Left ventricle myocardium inferior (tissue), 1 donor: Measurements from ENCODE around the gene MAEA. TPM values are rescaled to one million over a fixed set of nuclear protein-coding genes. Genes with fewer than 3 reads are reported as not detected.

Experiments
- DNase-seq: peaks from one replicate; pipeline ENCODE4 v3.0.0-alpha.2; 2020
- H3K27ac ChIP-seq: fragments of 200-600 bp; replicated peaks from 2 replicates; pipeline ENCODE4 v1.8.0; 2021
- H3K27me3 ChIP-seq: fragments of 200-600 bp; 2 replicates; pipeline ENCODE4 v1.8.0; 2021; ENCODE audit warnings: low read depth
- H3K36me3 ChIP-seq: fragments of 200-600 bp; 2 replicates; pipeline ENCODE4 v1.8.0; 2021
- H3K4me1 ChIP-seq: fragments of 200-600 bp; 2 replicates; pipeline ENCODE4 v1.8.0; 2021
- H3K4me3 ChIP-seq: fragments of 200-600 bp; 2 replicates; pipeline ENCODE4 v1.8.0; 2021; ENCODE audit warnings: mild to moderate bottlenecking, moderate library complexity
- H3K9me3 ChIP-seq: fragments of 200-600 bp; replicated peaks from 2 replicates; pipeline ENCODE4 v1.8.0; 2021
- CTCF ChIP-seq: fragments of 200-600 bp; IDR thresholded peaks from 2 replicates; pipeline ENCODE4 v1.8.0; 2021; ENCODE audit warnings: antibody characterized with exemption, mild to moderate bottlenecking, borderline replicate concordance
- intact Hi-C: fragments of 100-400 bp; cut with micrococcal nuclease; formaldehyde crosslinking; loops from one replicate; pipeline ENCODE4 v1.11.0; 2022
- total RNA-seq: library from RNA; stranded (reverse); fragmentation: NEBNext Ultra II Directional; extraction: Animal tissue kit (Norgen Biotek cat#: 25700); gene quantifications from one replicate; pipeline ENCODE4 v1.2.1, GENCODE V29; 2021
- donor health status: DM: no; HTN: yes; CAD: no; lungs with severe emphysema.

Gene MAEA
- total RNA-seq, 1 donor from 2014 or later: 49.5 TPM

- H3K27ac ChIP-seq: no peak overlapping the region
- H3K27me3 ChIP-seq: no peaks in the 10 kb centered on the region
- no peak overlapping the region for H3K4me3 ChIP-seq
- no peaks in the 10 kb centered on the region for H3K4me1 ChIP-seq
- peaks cover 3% of the 10 kb centered on the region for H3K9me3 ChIP-seq
- no peaks in the 10 kb centered on the region for H3K36me3 ChIP-seq
- no peak for DNase-seq
- TF ChIP-seq CTCF: no peak
- intact Hi-C loops: no loop called here
These were observed 14.8 kb upstream of the MAEA start for GRCh38 chr4:1274871-1275270.

GRCh38 chr4:1276984-1277383, 12.7 kb upstream of the MAEA start:
- H3K4me1 ChIP-seq: no peaks in the 10 kb centered on the region
- DNase-seq: no peak
- H3K27ac ChIP-seq: no peak overlapping the region
- H3K27me3 ChIP-seq: no peaks in the 10 kb centered on the region
- intact Hi-C loops: no loop called here
- no peaks in the 10 kb centered on the region for H3K36me3 ChIP-seq
- TF ChIP-seq CTCF: no peak
- H3K9me3 ChIP-seq: no peaks in the 10 kb centered on the region
- H3K4me3 ChIP-seq: no peak overlapping the region

GRCh38 chr4:1277667-1278665, 11.7 kb upstream of the MAEA start:
- no peak for TF ChIP-seq CTCF

GRCh38 chr4:1279253-1279652, 10.4 kb upstream of the MAEA start:
- no peak overlapping the region for H3K4me3 ChIP-seq
- no peaks in the 10 kb centered on the region for H3K27me3 ChIP-seq
- no peak for TF ChIP-seq CTCF
- H3K9me3 ChIP-seq: no peaks in the 10 kb centered on the region
- no peak overlapping the region for H3K27ac ChIP-seq
- H3K36me3 ChIP-seq: no peaks in the 10 kb centered on the region
- DNase-seq: no peak
- intact Hi-C loops: no loop called here
- no peaks in the 10 kb centered on the region for H3K4me1 ChIP-seq

More at GRCh38 chr4:1277667-1278665, 11.7 kb upstream of the MAEA start:
- Histone ChIP-seq H3K4me3 (no peak overlapping the region), H3K27me3 (no peaks in the 10 kb centered on the region), H3K9me3 (no peaks in the 10 kb centered on the region), H3K4me1 (no peaks in the 10 kb centered on the region), H3K27ac (no peak overlapping the region), H3K36me3 (no peaks in the 10 kb centered on the region)
- intact Hi-C loops: no loop called here
- DNase-seq: no peak

GRCh38 chr4:1283711-1284110, 6.0 kb upstream of the MAEA start:
- Histone ChIP-seq H3K36me3 (no peaks in the 10 kb centered on the region), H3K9me3 (no peaks in the 10 kb centered on the region), H3K4me1 (peaks cover 2% of the 10 kb centered on the region), H3K27me3 (no peaks in the 10 kb centered on the region), H3K27ac (no peak overlapping the region), H3K4me3 (no peak overlapping the region)
- intact Hi-C loops: no loop called here
- DNase-seq: no peak
- no peak for TF ChIP-seq CTCF
